Measurements from ENCODE around the gene THRAP3.

GRCh38 chr1:36297062-36297461 lies 72.8 kb downstream of the THRAP3 start:
- TF ChIP-seq, protein P1, sequence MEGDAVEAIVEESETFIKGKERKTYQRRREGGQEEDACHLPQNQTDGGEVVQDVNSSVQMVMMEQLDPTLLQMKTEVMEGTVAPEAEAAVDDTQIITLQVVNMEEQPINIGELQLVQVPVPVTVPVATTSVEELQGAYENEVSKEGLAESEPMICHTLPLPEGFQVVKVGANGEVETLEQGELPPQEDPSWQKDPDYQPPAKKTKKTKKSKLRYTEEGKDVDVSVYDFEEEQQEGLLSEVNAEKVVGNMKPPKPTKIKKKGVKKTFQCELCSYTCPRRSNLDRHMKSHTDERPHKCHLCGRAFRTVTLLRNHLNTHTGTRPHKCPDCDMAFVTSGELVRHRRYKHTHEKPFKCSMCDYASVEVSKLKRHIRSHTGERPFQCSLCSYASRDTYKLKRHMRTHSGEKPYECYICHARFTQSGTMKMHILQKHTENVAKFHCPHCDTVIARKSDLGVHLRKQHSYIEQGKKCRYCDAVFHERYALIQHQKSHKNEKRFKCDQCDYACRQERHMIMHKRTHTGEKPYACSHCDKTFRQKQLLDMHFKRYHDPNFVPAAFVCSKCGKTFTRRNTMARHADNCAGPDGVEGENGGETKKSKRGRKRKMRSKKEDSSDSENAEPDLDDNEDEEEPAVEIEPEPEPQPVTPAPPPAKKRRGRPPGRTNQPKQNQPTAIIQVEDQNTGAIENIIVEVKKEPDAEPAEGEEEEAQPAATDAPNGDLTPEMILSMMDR (IDR thresholded peaks at IDR 0.05), result no peak
- TF ChIP-seq ZFX (IDR thresholded peaks at IDR 0.05; ENCODE audit: borderline replicate concordance), result no peak

Measured in 22Rv1 (cell line).